NK-92 (cell line): Measurements from ENCODE around the gene RNASE13.
"Not testable (repeated sequence)": the region's sequence is repeated elsewhere in the genome, so short reads cannot be mapped to it uniquely, and the experiment has no call there.

Experiments
- DNase-seq: peaks from one replicate; lab custom pipeline; 2025; ENCODE audit not compliant: unreplicated experiment; lab: John Stamatoyannopoulos, UW

The RNASE13 gene

DNA sequence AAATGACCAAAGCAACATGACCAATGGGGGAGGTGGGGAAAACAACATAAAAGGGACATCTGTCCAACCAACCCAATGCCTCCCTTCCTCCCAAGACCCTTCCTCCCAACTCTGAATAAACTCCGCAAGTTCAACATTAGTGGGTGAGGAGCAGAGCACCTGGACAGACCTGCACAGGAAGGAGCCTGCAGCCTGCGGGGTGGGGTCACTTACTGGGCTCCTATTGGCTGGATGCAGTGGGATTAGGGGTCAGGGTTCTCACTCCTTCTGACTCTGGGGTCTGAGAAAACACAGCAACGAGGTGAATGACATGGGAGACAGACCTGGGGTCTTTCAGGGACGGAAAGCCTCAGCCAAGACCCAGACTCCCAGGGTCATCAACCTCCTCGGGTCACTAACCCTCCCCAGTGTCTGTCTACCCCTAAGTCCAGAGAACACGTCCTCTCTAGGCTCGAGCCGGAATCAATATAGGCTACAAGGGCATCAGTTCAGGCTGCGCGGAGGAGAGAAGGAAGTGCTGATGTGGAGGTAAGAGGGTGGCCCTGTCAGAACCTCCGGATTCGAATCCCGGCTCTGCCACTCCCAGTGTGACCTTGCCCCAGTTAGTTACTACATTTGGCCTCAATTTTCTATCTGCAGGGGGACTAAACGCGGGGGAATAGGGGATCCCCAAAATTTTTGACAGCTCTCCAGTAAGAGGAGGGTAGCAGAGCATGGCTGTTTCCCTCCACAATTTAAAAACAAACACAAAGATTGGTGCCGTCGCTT lies 10.6 kb downstream of the RNASE13 start:
- DNase-seq: no peak

DNA sequence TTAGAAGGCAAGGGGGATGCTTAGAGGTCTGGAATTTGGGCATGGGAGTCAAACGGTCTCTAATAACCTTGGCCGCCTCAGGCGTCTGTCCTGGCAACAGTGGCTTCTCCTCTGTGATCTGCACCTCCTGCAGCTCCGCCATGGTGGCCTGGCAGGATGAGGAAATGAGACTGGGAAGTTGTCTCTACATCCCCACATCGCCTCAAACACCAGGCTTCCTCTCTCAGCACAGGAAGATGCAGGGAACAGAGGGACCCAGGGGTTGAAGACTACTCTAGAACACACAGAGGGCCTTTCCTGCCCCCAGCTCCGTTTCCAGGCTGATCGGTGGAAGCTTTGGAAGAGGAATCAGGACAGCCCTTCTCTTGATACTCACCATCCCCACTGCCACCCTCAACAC lies 11.4 kb downstream of the RNASE13 start:
- DNase-seq: no peak

DNA sequence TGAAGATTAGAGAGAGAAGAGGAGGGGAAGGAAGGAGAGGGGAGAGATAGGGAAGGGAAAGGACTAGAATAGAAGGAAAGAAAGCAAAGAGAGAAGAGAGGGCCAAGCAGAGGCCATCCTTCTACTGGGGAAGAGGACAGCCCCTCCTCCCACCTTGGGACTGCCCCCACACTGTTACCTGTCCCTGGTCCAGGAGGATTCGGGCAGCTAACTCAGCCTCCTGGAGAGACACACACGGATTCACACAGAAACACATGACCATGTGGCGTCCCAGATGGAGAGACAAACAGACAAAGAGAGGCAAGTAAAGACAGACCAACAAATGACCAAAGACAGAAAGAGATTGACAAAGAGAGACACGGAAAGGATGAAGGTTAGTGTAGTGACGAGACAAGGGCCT lies 11.9 kb downstream of the RNASE13 start:
- no peak for DNase-seq

DNA sequence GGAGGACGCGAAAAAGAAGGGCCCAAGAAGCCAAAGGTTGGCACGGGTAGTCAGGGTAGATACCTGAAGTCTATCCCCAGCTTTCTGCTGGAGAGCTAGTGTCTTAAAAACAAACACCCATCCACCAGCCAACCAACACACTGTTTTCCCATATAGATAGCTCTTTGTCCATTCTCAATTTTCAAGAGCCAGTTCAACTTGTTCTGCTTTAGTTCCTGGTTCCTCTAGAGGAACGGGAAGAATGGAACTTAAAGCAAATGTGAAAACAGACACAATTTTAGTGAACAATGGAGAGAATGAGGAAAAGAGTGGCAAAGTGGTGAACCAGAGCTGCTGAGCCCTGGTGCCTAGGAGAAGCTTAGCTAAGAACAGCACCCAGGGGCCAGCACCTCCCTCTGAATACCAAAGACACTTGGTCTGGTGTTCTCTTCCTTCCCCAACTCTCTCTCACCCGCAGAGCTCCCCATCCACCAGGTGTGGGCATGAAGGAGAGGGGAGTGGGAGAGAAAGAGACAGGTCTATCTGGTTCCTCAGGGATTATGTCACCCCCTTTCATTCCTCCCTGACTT lies 13.5 kb downstream of the RNASE13 start:
- DNase-seq: no peak

DNA sequence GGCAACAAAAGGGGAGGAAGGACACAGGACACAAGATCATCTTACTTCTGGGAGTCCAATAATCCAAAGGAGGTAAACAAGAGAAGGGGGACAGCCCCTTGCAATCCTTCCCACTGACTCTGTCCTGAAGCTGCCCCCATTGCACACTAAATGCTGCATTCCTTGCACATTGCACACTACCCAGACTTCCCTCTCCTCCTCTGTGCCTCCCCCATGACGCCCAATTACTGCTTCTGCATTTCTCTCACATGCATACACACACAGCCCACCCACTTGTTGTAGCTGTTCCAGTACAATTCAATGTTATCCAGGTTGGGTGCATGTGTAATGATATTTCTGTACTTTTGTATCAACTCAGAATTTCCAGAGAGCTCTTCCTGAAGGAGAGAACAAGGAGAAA lies 15.2 kb downstream of the RNASE13 start:
- DNase-seq: no peak

DNA sequence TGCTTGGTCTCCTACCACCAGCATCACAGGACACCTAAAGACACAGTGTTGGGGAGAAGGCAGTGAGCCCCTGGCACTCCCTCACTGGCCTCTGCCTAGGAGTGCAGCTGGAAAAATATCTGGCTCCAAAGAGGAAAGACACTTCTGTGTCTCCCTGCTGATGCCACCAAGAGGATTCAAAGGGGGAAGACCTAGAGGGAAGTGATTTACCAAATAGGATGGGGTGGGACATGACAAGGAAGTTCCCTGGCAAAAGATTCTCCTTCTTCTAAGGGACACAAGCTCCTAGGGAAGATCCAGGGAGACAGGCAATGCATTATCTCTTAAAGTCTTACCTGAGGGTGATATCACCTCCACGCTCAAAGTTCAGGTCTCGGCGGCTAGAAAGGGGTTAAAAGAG lies 15.8 kb downstream of the RNASE13 start:
- DNase-seq: no peak

DNA sequence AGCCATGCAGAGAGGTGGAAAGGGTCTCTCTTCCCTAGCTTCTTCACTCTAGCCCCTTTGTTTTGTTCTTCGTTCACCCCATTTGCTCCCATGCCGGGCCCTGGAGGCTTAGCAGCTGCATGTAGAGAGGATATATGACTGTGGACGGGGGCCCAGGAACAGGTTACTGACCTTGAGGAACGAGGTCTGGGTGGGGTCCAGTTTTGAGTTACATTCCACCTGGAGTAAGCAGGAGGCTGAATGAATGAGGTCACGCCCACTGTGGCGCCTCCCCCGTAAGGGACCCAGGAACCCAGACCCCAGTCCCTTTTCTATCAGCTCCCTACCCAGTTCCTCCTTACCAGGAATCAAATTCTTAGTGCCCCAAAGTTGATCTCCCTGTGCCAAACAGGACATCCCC lies 16.3 kb downstream of the RNASE13 start:
- DNase-seq: no peak

DNA sequence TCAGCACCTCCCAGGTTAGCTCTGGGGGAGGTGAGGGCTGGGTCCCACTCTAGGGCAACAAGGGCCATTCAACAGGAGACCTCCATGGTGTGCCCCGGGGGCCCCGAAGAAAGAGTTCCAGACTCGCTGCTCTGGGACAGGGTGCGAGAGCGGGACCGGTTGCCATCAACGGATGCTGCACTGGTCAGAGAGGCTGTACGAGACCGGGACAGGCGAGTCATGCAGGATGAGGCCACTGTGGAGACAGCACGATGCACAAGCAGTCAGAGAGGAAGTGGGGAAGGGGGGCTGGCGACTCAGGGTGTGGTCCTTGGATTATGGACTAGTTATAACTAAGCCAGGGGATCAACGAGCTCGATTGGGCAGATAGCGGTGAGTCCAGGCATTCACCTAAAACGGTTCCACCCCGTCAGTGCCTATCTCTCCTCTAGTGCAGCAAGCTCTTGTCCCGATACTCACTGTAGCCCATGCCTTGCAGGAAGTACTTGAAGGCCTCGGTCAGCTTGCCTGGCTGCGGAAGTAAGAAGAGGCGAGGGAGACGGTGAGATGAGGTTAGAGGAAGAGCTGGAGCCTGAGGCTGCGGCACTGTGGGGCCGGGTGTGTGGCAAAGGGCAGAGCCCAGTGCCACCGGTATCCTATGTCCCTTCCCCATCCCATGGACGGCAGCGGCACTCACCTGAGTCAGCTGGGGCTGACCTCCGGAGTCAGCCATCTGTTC lies 16.9 kb downstream of the RNASE13 start:
- DNase-seq: no peak

DNA sequence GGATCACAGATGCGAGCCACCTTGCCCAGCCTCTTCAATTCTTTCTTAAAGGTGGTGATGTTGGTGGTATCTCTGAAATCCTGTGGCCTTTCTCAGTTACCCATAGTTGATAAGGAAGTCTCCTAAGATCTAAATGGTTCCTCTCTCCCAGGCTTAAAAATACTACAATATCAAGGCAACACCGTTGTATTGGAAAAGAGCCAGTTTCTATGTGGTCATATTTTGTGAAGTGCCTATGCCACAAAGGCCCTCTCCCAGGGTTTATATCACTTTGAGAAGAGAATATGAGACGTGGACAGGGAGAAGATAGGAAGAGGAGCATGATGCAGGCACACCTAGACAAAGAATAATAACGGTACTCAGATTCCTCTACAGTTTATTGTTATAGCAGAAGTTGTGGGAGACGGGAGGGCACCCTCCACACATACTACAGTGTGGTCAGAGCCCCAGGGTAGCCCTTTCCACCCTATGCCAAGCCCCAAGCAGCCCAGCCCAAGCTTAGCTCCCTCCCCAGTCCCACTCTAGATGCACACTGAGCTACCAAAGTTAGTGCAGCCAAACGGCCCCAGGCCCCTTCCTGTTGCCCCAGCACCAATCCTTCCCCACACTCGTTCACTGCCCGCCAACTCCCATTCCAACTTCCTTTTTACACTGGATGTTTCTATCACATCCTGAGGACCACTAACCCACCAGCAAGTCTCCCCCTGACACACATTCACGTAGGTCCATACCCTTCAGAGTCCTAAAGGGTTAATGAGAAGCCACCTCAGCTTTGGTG lies 18.0 kb downstream of the RNASE13 start:
- DNase-seq: no peak

DNA sequence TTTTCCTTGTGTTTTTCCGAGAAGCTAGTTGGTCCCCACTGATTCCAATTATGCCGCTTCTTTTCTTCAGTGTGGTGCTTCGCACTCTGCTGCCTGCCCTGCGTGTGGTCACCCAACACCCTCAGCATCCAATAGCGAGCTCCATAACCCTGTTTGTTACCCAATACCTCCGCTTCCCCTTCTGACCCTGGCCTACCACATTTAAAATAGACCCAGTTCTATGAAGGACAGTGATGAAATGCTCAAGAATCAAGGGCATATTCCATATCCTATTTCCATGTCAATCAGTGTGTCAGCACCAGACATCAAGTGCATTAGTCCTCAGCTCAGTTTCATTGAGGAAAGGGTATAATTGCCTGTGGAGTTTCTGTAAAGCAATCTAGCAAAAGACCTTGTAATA lies 19.3 kb downstream of the RNASE13 start:
- no peak for DNase-seq

DNA sequence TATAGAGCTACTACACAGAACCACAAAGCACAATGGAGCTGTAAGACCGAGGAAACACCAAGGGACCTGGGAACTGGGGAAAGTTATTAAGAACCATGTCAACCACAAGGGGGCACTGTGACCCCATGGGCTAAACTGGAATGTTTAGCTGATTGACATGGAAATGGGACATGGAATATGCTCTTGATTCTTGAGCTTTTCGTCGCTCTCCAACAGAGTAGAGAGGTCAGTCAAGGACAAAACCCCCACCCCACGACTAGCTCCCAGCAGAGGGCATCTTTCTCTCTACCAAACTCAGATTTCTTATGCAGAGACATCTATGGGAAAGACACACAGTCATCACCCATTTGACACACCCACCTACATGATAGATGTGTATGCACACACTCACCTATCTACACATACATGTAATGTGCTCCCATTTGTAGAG lies 19.8 kb downstream of the RNASE13 start:
- DNase-seq: no peak

DNA sequence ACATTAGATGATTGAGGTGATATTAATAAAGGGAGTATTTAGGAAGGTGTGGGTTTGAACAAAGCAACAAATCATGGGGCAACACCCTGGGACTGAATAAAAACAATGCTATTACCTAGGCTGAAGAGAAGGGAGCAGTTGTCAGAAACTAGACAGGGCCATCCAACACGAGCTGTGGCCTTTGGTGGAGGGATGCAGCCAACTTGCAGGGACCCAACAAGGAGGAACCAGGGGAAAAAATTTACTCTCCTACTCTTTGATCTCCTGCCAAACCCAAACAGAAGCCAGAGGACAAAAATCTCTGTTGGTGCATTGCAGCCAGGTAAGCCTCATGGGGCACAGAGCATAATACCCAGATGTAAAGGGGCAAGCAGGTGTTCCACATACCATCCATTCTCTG lies 23.5 kb downstream of the RNASE13 start:
- no peak for DNase-seq

DNA sequence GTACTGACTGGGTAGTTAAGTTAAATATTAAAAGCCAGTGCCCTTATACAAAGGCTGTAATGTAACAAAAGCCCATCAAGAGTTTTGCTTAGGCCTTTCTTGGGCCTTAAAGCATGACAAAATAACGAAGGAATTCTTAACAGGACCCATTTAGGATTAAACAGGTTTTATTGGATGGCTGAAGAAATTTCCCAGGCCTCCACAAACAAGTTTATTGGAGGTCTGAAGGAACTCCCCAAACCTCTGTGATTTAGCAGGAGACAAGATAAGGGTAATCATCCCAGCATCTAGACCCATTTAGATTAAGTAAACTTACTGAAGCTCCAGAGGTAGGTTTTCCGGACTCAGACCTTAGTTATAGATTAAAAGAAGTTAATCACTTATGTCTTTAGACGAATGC lies 24.9 kb downstream of the RNASE13 start:
- DNase-seq: not testable (repeated sequence)

DNA sequence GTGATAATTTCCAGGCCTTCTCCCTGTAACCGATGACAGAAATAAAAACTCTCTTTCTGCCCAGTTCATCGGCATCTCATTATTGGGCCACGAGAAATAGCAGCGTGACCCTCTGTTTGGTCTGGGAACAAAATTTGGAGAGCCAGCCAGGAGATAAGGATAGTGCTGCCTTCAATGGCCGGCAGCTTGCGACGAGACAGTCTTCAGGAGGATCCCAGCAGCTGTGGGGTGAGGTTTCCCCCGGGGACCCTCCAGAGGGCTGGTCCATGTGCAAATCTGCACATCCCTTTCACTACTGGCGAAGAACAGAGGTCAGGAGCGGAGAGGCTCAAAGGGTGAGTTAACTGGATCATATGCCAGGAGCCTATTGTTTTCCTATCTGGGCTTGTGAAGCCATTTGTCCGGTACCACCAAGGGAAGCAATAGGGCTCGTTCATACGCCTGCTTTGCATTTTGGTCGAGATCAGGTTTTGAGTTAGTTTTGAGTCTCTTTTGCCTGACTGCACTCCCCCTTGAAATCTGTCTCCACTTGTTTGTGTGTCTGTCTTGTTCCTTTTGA lies 30.7 kb downstream of the RNASE13 start:
- DNase-seq: no peak

DNA sequence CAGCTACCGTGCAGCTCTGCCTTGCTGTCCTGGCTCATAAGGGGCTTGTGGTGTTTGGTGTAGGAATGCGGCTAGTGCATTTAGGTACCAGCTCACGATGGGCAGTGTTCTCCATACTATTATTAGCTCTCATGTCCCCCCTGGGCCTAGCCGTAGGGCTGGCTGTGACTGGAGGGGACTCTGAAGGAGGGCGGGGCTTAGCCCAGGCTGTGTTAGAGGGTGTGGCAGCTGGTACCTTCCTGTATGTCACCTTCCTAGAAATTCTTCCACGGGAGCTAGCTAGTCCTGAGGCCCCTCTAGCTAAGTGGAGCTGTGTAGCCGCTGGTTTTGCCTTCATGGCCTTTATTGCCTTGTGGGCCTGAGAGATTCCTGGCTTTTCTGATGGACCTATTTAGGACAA lies 33.4 kb downstream of the RNASE13 start:
- DNase-seq: no peak

DNA sequence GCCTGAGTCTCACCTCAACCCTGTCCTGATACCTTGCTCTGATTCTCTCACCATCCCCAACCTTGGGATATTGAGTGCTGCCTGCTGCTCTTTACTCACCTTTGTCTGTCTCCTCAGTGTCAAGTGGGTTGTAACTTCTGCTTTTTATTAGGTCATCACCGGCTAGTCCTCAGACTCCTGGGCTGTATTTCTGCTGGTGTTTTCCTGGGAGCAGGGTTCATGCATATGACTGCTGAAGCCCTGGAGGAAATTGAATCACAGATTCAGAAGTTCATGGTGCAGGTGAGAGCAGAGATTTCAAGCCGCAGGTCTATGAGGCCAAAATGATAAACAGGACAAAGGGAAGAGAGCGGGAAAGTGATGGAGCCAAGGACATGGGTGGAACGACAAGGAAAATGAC lies 35.0 kb downstream of the RNASE13 start:
- DNase-seq: no peak

DNA sequence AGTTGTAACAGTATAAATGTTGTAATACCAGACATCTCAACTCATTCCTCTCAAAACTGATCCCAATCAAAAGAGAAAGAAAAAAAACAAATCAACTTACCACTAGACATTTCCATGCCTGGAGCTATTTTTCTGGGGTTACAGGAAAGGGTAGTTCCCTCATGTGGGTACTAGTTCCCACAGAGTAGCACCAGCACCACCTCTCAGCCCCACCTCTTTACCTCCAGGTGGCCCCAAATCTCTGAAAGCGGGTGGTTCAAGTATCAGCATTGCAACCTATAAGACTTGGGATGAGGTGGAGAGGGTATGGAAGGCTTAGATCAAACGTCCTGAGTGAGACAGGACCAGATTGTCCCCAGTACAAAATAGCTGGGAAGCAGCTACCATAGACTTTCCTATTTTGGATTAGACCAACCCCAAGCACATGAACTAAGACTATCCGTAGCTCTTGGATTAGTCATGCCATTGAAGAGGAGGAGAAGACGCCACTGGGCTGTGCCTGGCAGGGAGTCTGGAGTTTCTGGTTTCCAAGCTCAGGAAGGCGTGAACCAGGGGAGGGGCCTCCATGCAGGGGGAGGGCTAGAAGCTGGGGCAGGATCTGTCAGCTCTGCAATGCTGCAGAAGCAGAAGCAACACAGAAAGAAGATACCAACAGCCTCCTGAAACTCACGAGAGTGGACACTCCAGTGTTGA lies 35.8 kb downstream of the RNASE13 start, which contains the start of gene SLC39A2:
Gene SLC39A2, plus strand, starts transcription at position 620 of the 693 bp plus-strand sequence. CDS start 154 bp downstream, outside the sequence.
- DNase-seq: no peak

DNA sequence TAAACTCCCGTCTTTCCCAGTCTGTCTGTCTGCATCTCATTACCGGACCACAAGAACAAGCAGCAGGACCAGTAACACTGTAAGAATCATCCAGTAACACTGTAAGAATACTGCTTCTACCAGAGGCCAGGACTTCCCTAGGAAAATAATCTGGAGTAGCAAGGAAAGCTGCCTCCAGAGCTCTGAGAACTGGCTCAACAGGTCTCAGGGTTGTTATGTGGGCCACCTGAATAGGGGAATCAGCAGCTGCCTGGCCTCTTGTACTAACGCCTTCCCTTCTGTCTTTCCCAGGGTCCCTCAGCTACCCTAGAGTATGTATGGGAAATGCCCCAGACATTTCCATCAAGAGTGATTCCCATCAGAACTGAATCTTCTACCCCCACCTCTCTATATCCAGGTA lies 36.5 kb downstream of the RNASE13 start:
- DNase-seq: no peak

DNA sequence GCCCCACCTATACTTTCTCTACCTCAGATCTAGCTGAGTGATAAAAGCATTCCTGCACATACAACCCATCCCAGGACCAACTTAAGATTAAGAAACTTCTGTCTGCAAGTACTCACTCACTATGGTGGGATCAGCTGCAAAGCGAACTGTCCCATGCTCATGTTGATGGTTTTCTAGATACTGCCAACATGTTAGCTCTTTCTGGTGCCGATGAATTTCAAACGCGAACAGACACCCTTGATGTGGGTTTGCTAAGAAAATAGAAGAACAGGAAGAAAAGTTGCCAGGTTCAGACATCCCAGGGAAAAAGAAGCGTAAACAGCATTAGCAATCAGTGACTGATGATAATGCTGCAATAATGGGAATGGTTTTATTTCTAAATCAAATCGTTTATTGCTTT lies 37.0 kb downstream of the RNASE13 start:
- DNase-seq: no peak

DNA sequence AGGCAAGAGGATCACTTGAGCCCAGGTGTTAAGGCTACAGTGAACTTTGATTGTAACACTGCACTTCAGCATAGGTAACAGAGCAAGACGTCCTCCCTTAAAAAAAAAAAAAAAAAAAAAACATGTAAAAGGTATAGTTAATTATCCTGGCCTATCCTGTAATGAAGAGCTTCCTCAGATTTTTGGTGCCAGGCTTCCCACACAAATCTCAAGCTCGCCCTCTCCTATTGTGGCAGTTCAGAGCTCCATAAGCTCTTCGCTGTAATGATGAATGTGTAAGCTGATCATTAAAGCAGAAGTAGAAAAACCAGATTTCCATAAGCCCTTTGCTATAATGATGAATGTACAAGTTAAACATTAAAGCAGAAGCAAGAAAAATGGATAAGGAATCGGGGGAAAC lies 37.5 kb downstream of the RNASE13 start:
- no peak for DNase-seq

DNA sequence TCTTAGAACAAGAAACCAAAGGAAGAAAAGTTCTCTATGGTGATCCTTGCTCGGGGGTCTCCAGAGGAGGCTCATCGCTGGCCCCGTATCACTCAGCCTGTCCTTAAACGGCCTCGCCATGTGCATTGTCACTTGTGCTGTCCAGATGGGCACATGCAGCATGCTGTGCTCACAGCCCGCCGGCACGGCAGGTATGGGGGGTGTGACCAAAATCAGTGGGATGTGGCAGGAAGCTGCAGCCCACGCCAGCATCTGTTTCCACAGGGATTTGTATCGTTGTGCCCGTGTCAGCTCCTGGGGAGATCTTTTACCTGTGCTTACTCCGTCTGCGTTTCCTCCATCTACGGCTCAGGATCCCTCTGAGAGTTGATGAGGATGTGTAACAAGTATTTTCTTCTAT lies 38.1 kb downstream of the RNASE13 start:
- no peak for DNase-seq
